HepG2 (cell line): Measurements from ENCODE around the gene PFKL.

Source experiments
- ATF2 ChIP-seq: sonication (generic); formaldehyde crosslinking; IDR thresholded peaks from 2 replicates; pipeline ENCODE4 v1.4.0; 2020; ENCODE audit warnings: missing genetic modification reagents
- NCOA1 ChIP-seq: sonication (generic); formaldehyde crosslinking; IDR thresholded peaks from 2 replicates; pipeline ENCODE4 v1.9.0; 2021; ENCODE audit warnings: missing genetic modification reagents
- NCOR1 ChIP-seq: fragments of 200-600 bp; sonication (generic); IDR thresholded peaks from 2 replicates; pipeline ENCODE4 v1.7.0; 2017; ENCODE audit warnings: antibody characterized with exemption, low read length, borderline replicate concordance
- POLR2A ChIP-seq, 2 experiments: IDR thresholded peaks; 2 replicates each; pipeline ENCODE4 v1.6.1; 2011; ENCODE audit warnings: low read depth in 2 of 2, low read length in 2 of 2, mild to moderate bottlenecking in 1 of 2, moderate library complexity in 1 of 2; ENCODE audit not compliant: insufficient read depth in 1 of 2
- REST ChIP-seq, 2 experiments: IDR thresholded peaks; 2 replicates each; pipeline ENCODE4 v1.6.1; 2011 to 2012; ENCODE audit warnings: low read length in 2 of 2, borderline replicate concordance in 1 of 2, low read depth in 1 of 2, mild to moderate bottlenecking in 1 of 2, moderate library complexity in 1 of 2
- YY1 ChIP-seq: IDR thresholded peaks from 2 replicates; pipeline ENCODE4 v1.6.1; 2011; ENCODE audit warnings: low read length, low read depth, moderate library complexity, mild to moderate bottlenecking; ENCODE audit not compliant: insufficient read depth, insufficient replicate concordance
- ZEB1 ChIP-seq: IDR thresholded peaks from 2 replicates; pipeline ENCODE4 v1.6.1; 2012; ENCODE audit warnings: mild to moderate bottlenecking, low read depth, inconsistent platforms; ENCODE audit not compliant: insufficient replicate concordance
- TF ChIP-seq, protein P1 (sequence below): sonication (generic); formaldehyde crosslinking; IDR thresholded peaks from 2 replicates; pipeline ENCODE4 v1.5.0; 2020; ENCODE audit warnings: mild to moderate bottlenecking, missing genetic modification reagents, moderate library complexity

GRCh38 chr21:44333509-44334328 lies 33.9 kb downstream of the PFKL start:
- no peak for TF ChIP-seq NCOA1 (CRISPR knock-in tag)
- no peak; a peak in 1 of 4 replicates for TF ChIP-seq POLR2A (IDR thresholded peaks at IDR 0.05; ENCODE audit: insufficient read depth in 1 of 2, low read depth in 2 of 2, low read length in 2 of 2)
- TF ChIP-seq ATF2 (CRISPR knock-in tag), result no peak
- TF ChIP-seq YY1, result no peak
- no peak for TF ChIP-seq ZEB1
- TF ChIP-seq, protein P1, sequence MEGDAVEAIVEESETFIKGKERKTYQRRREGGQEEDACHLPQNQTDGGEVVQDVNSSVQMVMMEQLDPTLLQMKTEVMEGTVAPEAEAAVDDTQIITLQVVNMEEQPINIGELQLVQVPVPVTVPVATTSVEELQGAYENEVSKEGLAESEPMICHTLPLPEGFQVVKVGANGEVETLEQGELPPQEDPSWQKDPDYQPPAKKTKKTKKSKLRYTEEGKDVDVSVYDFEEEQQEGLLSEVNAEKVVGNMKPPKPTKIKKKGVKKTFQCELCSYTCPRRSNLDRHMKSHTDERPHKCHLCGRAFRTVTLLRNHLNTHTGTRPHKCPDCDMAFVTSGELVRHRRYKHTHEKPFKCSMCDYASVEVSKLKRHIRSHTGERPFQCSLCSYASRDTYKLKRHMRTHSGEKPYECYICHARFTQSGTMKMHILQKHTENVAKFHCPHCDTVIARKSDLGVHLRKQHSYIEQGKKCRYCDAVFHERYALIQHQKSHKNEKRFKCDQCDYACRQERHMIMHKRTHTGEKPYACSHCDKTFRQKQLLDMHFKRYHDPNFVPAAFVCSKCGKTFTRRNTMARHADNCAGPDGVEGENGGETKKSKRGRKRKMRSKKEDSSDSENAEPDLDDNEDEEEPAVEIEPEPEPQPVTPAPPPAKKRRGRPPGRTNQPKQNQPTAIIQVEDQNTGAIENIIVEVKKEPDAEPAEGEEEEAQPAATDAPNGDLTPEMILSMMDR, result no peak
- TF ChIP-seq NCOR1, result no peak
- no peak for TF ChIP-seq REST (IDR thresholded peaks at IDR 0.05; ENCODE audit: borderline replicate concordance in 1 of 2, low read depth in 1 of 2, low read length in 2 of 2)
